PC-3 (cell line): ENCODE results near the gene FNDC5. TPM values are rescaled to one million over a fixed set of nuclear protein-coding genes. Genes with fewer than 3 reads are reported as not detected.

Experiments
- ATAC-seq: fragments of 200-7000 bp; cut with Tn5 transposase; 2 replicates; pipeline ENCODE4 v1.9.1; 2020; ENCODE audit warnings: mild to moderate bottlenecking, moderate library complexity
- BruUV-seq: library from RNA; stranded (reverse); fragments of 400-500 nt; replicated peaks from 2 replicates; lab custom pipeline; 2021; lab: Mats Ljungman, UMichigan
- CTCF ChIA-PET: fragments of 300-600 bp; sonication (Branson Sonifier 250); formaldehyde crosslinking; loops from one replicate; lab custom pipeline; 2022; ENCODE audit warnings: antibody characterized with exemption; lab: Charles Lee
- POLR2A ChIA-PET: fragments of 300-600 bp; sonication (Branson Sonifier 250); formaldehyde crosslinking; loops from one replicate; lab custom pipeline; 2022; ENCODE audit warnings: antibody characterized with exemption; ENCODE audit not compliant: unreplicated experiment; lab: Charles Lee
- DNase-seq: peaks from one replicate; pipeline ENCODE4 v3.0.0-alpha.2; 2015
- H2AFZ ChIP-seq: fragments of 300-600 bp; sonication (generic); 2 replicates; pipeline ENCODE4 v1.6.0; 2016; ENCODE audit warnings: antibody characterized with exemption, low read length
- H3F3A ChIP-seq: fragments of 300-600 bp; sonication (generic); one replicate; pipeline ENCODE4 v1.6.0; 2017; ENCODE audit warnings: antibody characterized with exemption, low read length, control low read depth, mild to moderate bottlenecking; ENCODE audit not compliant: unreplicated experiment
- H3K27ac ChIP-seq: fragments of 300-600 bp; sonication (generic); 2 replicates; pipeline ENCODE4 v1.5.1; 2016; ENCODE audit warnings: mild to moderate bottlenecking, low read length
- H3K27me3 ChIP-seq: fragments of 300-600 bp; sonication (generic); 2 replicates; pipeline ENCODE4 v1.6.1; 2016; ENCODE audit warnings: low read length, mixed read lengths
- H3K36me3 ChIP-seq: fragments of 300-600 bp; sonication (generic); 2 replicates; pipeline ENCODE4 v1.6.1; 2016; ENCODE audit warnings: low read depth, mixed run types, low read length, mixed read lengths
- H3K4me1 ChIP-seq: fragments of 300-600 bp; sonication (generic); 2 replicates; pipeline ENCODE4 v1.5.1; 2016; ENCODE audit warnings: low read length; ENCODE audit not compliant: insufficient read depth
- H3K4me2 ChIP-seq: fragments of 300-600 bp; sonication (generic); 2 replicates; pipeline ENCODE4 v1.6.0; 2016; ENCODE audit warnings: low read length
- H3K4me3 ChIP-seq: fragments of 300-600 bp; sonication (generic); 2 replicates; pipeline ENCODE4 v1.5.1; 2016; ENCODE audit warnings: mild to moderate bottlenecking, low read length, mixed read lengths
- H3K79me2 ChIP-seq: fragments of 300-600 bp; sonication (generic); 2 replicates; pipeline ENCODE4 v1.6.1; 2017; ENCODE audit warnings: low read length, mixed read lengths
- H3K9ac ChIP-seq: fragments of 300-600 bp; sonication (generic); 2 replicates; pipeline ENCODE4 v1.6.0; 2016; ENCODE audit warnings: mild to moderate bottlenecking, low read length
- H3K9me2 ChIP-seq: fragments of 300-600 bp; sonication (generic); replicated peaks from 2 replicates; pipeline ENCODE4 v1.6.1; 2016; ENCODE audit warnings: mixed run types, low read length, mixed read lengths
- H3K9me3 ChIP-seq: fragments of 300-600 bp; sonication (generic); 2 replicates; pipeline ENCODE4 v1.6.1; 2016; ENCODE audit warnings: low read length, mixed read lengths
- H4K20me1 ChIP-seq: fragments of 300-600 bp; sonication (generic); 2 replicates; pipeline ENCODE4 v1.6.1; 2016; ENCODE audit warnings: low read length, mixed read lengths
- EZH2 ChIP-seq: fragments of 300-600 bp; sonication (generic); IDR thresholded peaks from one replicate; pipeline ENCODE4 v1.6.1; 2017; ENCODE audit warnings: antibody characterized with exemption, mild to moderate bottlenecking, low read length; ENCODE audit not compliant: unreplicated experiment
- EZH2phosphoT487 ChIP-seq: fragments of 300-600 bp; sonication (generic); IDR thresholded peaks from 2 replicates; pipeline ENCODE4 v1.6.1; 2018; ENCODE audit warnings: mild to moderate bottlenecking, antibody characterized with exemption, low read length, borderline replicate concordance
- intact Hi-C: fragments of 100-400 bp; cut with micrococcal nuclease; formaldehyde crosslinking; loops from 2 replicates; pipeline ENCODE4 v1.9.0; 2023
- total RNA-seq: library from RNA; depleted of rRNA; stranded (reverse); fragments of >200 nt; gene quantifications from 2 replicates; pipeline ENCODE4 v1.2.3, GENCODE V29; 2014
- TF ChIP-seq, protein P1 (sequence below): fragments of 300-600 bp; sonication (generic); conservative IDR thresholded peaks from 2 replicates; pipeline ENCODE4 v1.5.1; 2017; ENCODE audit warnings: antibody characterized with exemption, low read depth, mild to moderate bottlenecking, low read length

The FNDC5 gene
- total RNA-seq, 1 experiment from 2014 or later: 0.22 TPM

DNA sequence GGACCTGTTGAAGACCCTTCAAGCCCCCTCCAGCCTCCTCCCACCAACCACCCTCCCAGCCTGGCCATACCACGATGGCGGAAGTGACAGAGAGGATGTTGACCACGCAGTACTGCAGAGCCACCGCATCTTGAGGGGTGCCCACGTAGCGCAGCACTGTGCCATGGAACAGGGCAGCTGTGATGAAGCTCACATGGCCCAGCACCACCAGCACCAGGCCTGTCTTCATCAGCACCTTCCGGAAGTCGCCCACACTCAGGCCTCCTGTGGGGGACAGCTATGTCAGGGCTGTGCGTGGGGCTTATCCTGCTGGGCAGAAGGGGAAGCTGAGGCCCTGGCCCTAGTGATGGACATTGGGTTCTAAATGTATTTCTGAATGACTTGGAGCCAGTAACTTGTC is 27.3 kb upstream of the FNDC5 start:
- Histone ChIP-seq H3K79me2 (peaks cover 13% of the 10 kb centered on the region), H4K20me1 (no peaks in the 10 kb centered on the region), H3K4me3 (no peak overlapping the region), H3K9me2 (no peaks in the 10 kb centered on the region), H3K27me3 (no peaks in the 10 kb centered on the region), H3K36me3 (no peaks in the 10 kb centered on the region), H3F3A (no peaks in the 10 kb centered on the region), H3K4me1 (peaks cover 10% of the 10 kb centered on the region), H3K4me2 (no peak overlapping the region), H3K9ac (no peak overlapping the region), H3K9me3 (no peaks in the 10 kb centered on the region), H2AFZ (no peak overlapping the region), H3K27ac (no peak overlapping the region)
- intact Hi-C loops: no loop called here
- BruUV-seq: no TSS peak
- no peak for ATAC-seq
- ChIA-PET CTCF (no interaction called here), POLR2A (no interaction called here)
- TF ChIP-seq, protein P1, sequence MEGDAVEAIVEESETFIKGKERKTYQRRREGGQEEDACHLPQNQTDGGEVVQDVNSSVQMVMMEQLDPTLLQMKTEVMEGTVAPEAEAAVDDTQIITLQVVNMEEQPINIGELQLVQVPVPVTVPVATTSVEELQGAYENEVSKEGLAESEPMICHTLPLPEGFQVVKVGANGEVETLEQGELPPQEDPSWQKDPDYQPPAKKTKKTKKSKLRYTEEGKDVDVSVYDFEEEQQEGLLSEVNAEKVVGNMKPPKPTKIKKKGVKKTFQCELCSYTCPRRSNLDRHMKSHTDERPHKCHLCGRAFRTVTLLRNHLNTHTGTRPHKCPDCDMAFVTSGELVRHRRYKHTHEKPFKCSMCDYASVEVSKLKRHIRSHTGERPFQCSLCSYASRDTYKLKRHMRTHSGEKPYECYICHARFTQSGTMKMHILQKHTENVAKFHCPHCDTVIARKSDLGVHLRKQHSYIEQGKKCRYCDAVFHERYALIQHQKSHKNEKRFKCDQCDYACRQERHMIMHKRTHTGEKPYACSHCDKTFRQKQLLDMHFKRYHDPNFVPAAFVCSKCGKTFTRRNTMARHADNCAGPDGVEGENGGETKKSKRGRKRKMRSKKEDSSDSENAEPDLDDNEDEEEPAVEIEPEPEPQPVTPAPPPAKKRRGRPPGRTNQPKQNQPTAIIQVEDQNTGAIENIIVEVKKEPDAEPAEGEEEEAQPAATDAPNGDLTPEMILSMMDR: no peak
- no peak for DNase-seq

DNA sequence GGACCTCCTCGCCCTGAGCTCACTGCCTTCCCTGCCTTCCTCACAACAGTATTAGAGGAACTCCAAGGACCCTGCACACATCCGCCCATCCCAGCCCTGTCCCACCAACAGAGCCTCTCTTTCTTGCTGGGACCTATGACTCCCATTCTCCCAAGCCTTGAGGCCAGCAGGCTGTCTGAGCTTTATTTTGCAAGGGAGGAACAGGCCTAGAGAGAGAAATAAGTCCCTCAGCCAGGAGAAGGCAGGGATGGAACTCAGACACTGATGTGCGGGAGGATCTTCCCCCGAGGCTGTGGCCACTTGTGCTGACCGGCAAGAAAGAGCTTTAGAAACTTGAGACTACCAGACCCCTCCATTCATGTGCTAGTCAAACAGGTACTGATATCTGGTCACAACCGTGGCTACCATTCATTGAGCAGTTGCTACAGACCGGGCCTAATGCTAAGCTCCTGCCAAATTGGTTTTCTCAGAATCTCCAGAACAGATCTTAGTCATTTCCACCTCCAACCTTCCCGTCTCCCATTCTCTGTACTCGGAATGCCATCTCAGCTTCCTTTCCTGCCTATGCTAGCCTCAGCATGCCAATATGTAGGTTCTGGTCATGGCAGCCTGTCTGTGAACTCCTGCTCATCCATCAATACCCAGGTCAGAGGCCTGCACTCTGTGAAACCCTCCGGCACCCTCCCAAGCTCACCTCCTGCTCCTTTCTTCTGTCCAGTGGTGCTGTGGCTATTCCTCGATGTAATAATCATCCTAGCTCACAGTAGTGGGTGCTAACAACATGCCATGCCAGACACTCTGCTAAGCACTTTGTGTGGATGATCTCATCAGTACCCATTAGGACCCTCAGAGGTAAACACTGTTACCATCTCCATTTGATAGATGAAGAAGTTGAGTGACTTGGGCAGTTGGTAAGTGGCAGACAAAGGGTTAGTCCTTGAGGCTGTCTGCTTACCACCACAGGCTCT is 26.7 kb upstream of the FNDC5 start:
- Histone ChIP-seq H4K20me1 (no peaks in the 10 kb centered on the region), H3K27me3 (no peaks in the 10 kb centered on the region), H3K36me3 (no peaks in the 10 kb centered on the region), H3K4me1 (peaks cover 10% of the 10 kb centered on the region), H3K4me2 (no peak overlapping the region), H3K9ac (no peak overlapping the region), H3K79me2 (peaks cover 13% of the 10 kb centered on the region), H3K9me2 (no peaks in the 10 kb centered on the region), H2AFZ (no peak overlapping the region), H3F3A (no peaks in the 10 kb centered on the region), H3K27ac (no peak overlapping the region), H3K4me3 (no peak overlapping the region), H3K9me3 (no peaks in the 10 kb centered on the region)
- CTCF ChIA-PET: no interaction called here
- BruUV-seq: no TSS peak
- ATAC-seq (no peak), DNase-seq (no peak)
- intact Hi-C loops: no loop called here
- TF ChIP-seq EZH2phosphoT487: no peak
- TF ChIP-seq EZH2: no peak
- TF ChIP-seq, protein P1: no peak
- POLR2A ChIA-PET: no interaction called here

DNA sequence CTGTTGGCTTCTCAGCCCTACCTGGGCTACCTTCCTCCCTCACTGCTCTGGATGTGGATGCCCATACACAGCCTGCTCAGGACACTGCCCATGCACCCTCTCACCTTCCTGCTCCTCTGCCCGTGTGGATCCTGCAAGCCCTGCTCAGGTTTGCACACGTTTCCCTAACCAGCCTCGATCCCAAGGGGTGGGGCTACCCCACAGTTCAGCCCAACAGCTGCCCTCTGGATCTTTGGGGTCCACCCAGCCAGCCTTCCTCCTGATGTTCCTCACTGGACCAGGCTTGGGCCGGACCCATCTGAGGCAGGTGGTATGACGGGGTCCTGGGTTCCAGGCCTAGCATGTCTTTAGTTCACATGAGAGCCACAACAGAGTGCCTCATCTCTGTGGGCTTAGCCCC is 25.7 kb upstream of the FNDC5 start:
- no peak overlapping the region for H3K9ac ChIP-seq
- H3K4me2 ChIP-seq: no peak overlapping the region
- DNase-seq (no peak), ATAC-seq (no peak)
- H3K79me2 ChIP-seq: peaks cover 13% of the 10 kb centered on the region
- no TSS peak for BruUV-seq
- H3K27ac ChIP-seq: no peak overlapping the region
- H3K9me3 ChIP-seq: no peaks in the 10 kb centered on the region
- H3F3A ChIP-seq: no peaks in the 10 kb centered on the region
- TF ChIP-seq, protein P1: no peak
- TF ChIP-seq EZH2: no peak
- TF ChIP-seq EZH2phosphoT487: no peak
- no peaks in the 10 kb centered on the region for H3K36me3 ChIP-seq
- H4K20me1 ChIP-seq: no peaks in the 10 kb centered on the region
- ChIA-PET POLR2A (no interaction called here), CTCF (no interaction called here)
- no peak overlapping the region for H3K4me3 ChIP-seq
- H2AFZ ChIP-seq: no peak overlapping the region
- H3K4me1 ChIP-seq: peaks cover 10% of the 10 kb centered on the region
- H3K9me2 ChIP-seq: no peaks in the 10 kb centered on the region
- intact Hi-C loops: no loop called here
- no peaks in the 10 kb centered on the region for H3K27me3 ChIP-seq
